GM18868 (cell line): ENCODE data around the gene KRT14.

Experiments
- ATAC-seq: cut with Tn5 transposase; IDR thresholded peaks from one replicate; pipeline ENCODE4 v1.9.1; 2021; ENCODE audit warnings: mild to moderate bottlenecking, moderate library complexity; ENCODE audit not compliant: unreplicated experiment

The KRT14 gene

GRCh38 chr17:41533613-41534012 lies 53.1 kb downstream of the KRT14 start:
- no peak for ATAC-seq

GRCh38 chr17:41532947-41533570 lies 53.6 kb downstream of the KRT14 start:
- no peak for ATAC-seq
